Stimulated activated CD8-positive, alpha-beta memory T cell treated with anti-CD3 and anti-CD28 coated beads, Interleukin-2, amount 100 ng/mL, for 1 hour (primary cell): ENCODE measurements around the gene THUMPD2.
"Not testable (repeated sequence)": the region's sequence is repeated elsewhere in the genome, so short reads cannot be mapped to it uniquely, and the experiment has no call there.

Source experiments
- DNase-seq, 2 donors: peaks; one replicate each; pipeline ENCODE4 v3.0.0-alpha.2; 2020; ENCODE audit warnings: low read depth in 2 of 2

THUMPD2 gene, protein sequence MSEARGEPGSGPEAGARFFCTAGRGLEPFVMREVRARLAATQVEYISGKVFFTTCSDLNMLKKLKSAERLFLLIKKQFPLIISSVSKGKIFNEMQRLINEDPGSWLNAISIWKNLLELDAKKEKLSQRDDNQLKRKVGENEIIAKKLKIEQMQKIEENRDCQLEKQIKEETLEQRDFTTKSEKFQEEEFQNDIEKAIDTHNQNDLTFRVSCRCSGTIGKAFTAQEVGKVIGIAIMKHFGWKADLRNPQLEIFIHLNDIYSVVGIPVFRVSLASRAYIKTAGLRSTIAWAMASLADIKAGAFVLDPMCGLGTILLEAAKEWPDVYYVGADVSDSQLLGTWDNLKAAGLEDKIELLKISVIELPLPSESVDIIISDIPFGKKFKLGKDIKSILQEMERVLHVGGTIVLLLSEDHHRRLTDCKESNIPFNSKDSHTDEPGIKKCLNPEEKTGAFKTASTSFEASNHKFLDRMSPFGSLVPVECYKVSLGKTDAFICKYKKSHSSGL

DNA sequence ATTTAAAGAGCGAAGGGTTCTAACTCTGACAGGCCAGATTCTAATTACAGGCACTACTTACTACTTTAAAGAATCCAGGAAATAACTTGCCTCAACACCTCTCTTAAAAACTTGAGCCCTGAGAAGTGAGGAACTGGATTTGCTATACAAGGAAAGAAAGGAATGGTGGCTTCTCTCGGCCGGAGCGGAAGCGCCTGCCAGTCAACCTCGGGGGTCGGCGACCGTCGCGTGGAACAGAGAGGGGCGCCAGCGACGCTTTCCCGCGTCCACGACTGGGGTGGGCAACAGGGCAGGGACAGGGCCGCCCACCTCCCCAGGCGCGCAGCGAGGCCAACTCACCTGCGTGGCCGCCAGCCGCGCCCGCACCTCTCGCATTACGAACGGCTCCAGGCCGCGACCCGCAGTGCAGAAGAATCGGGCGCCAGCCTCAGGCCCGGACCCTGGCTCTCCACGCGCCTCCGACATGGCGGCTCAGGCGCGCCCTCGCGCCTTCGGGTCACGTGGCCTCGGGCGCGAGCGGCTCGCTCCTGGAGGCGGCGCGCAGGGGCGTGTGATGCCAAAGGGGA, at the start of gene THUMPD2:
Gene THUMPD2 (minus strand): TSS at position 484 of the 566 bp plus-strand sequence. CDS start 19 bp downstream, at position 465.
- peak; percentile 10 to 21 for DNase-seq

DNA sequence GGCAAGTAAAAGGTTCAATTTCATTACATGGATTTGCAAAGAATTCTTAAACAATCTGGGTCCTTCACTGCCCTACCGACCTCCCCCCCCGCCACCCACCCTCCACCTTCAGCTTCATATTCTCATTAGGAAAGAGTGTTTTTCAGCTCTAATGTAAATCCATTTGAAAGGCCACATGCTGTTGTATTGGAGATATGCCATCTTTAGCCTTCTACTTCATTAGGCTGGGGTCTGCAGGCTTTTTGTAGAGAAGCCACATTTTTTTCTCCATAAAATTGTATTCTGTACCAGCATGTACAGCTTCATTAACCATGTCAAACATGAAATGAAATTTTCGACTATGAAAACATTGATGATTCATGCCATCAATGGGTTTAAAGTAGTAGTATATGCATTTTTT, 42.8 kb upstream of the THUMPD2 start:
- DNase-seq = no peak

DNA sequence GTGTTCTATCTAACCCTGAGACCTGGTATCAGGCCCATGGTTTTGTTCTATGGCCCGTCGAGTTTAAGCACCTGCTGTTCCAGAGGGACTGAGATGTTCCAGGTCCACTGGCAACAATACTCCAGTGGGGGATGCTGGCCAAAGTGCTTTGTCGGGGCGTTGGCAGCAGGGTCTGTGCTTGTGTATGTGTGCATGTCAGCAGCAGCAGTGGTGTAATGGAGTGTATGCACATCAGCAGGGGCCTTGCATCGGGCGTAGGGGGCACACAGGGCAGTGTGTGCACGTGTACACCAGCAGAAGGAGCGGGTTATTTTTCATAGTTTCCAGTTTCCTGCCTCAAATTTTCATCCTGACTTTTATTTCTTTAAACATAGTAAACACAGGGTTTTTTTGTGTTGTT, 37.8 kb upstream of the THUMPD2 start:
- DNase-seq = no peak

DNA sequence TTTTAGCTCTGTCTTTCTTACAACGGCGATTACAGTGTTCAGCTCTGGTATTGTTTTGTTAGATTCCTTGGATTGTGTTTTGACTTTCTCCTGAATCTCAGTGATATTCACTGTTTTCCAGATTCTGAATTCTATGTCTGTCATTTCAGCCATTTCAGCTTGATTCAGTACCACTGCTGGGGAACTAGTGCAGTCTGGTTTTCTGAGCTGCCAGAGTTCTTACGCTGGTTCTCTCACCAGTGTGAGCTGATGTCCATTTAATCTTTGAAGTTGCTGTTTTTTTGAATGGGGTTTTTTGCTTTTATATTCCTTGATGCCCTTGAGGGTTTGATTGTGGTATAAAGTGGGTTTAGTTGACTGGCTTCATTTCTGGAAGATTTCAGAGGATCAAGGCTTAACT, 37.4 kb upstream of the THUMPD2 start:
- DNase-seq = no peak

DNA sequence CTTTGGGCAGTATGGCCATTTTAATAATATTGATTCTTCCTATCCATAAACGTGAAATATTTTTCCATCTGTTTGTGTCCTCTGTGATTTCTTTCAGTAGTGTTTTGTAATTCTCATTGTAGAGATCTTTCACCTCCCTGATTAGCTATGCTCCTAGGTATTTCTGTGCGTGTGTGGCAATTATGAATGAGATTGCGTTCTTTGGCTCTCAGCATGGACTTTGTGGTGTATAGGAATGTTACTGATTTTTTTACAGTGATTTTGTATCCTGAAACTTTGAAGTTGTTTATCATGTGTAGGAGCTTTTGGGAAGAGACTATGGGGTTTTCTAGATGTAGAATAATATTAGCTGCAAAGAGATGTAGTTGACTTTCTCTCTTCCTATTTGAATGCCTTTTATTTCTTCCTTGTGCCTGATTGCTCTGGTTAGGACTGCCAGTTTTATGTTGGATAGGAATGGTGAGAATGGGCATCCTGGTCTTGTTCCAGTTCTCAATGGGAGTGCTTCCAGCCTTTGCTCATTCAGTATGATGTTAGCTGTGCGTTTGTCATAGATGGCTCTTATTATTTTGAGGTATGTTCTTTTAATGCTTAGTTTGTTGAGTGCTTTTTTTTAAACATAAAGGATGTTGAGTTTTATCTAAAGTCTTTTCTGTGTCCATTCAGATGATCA, 27.0 kb upstream of the THUMPD2 start:
- no peak for DNase-seq

DNA sequence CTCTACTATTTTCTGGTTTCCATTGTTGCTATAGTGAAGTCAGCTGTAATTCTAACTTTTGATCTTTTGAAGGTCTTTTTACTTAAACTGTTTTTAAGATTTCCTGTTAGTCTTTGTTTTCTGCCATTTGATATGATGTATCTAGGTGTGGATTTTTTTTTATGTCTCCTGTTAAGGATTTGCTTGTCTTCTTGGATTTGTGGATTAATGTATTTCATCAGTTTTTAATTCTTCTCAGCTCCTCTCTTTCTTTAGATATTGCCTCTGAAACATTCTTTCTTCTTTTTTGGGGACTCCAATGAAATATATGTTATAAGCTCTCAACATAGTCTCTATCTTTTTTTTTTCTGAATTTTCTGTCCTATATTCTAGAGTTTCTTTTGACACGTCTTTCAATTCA, 24.8 kb upstream of the THUMPD2 start:
- no peak for DNase-seq

DNA sequence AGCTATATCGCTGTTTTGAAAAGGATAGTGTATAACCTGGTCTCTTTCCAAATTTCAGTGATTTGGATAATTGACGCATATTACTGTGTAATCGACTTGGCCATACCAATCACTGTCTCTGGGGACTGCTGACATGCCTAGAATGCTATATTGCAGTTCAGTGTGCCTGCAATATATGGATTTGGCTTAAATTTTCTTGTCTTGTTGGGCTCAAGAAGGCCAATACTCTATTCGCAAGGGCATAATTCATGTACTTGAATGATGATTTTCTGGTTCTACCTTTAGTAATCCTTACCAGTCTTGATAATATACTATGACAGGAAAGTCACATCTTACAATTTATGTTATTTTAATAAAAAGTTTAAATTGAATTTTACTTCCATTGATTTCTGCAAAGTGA, 21.7 kb upstream of the THUMPD2 start:
- no peak for DNase-seq

DNA sequence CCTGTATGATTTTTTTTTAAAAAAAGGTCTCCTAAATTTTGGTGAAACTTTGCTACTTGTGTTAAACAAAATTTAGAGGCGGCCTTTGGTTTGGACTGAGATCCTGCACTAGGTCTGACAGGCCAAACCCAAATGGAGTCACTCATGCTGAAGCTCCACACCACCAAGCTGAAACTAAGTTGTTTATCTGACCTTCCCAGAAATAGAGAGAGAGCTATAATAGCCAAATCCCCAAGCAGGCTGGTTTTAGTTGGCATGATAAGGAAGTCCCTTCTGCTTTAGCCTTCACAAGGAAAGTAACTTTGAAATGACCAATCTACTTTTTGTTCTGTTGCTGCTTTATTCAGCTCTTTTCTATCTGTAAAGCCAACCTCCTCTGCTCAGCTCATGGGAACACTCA, 17.1 kb upstream of the THUMPD2 start:
- no peak for DNase-seq

DNA sequence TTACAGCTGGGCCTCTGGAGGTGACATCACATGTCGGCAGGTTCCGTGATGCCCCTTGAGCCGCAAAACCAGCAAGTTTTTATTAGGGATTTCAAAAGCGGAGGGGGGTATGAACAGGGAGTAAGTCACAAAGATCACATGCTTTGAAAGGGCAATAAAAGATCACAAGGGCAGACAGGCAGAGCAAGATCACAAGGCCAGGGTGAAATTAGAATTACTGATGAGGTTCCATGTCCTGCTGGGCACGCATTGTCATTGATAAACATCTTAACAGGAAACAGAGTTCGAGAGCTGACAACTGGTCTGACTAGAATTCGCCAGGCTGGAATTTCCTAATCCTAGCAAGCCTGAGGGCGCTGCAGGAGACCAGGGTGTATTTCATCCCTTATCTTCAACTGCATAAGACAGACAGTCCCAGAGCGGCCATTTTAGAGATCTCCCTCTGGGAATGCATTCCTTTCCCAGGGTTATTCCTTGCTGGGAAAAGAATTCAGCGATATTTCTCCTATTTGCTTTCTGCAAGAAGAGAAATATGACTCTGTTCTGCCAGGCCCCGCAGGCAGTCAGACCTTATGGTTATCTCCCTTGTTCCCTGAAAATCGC, 11.3 kb upstream of the THUMPD2 start:
- DNase-seq = not testable (repeated sequence)

DNA sequence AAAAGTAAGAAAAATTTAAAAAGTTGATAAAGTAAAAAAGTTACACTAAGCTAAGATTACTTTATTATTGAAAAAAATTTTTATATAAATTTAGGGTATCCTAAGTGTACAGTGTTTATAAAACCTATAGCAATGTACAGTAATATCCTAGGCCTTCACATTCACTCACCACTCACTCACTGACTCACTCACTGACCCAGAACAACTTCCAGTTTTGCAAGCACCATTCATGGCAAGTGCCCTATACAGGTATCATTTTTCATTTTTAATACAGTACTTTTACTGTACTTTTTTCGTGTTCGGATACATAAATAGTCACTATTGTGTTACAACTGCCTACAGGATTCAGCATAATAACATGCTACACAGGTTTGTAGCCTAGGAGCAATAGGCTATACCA, 8.9 kb upstream of the THUMPD2 start:
- no peak for DNase-seq

DNA sequence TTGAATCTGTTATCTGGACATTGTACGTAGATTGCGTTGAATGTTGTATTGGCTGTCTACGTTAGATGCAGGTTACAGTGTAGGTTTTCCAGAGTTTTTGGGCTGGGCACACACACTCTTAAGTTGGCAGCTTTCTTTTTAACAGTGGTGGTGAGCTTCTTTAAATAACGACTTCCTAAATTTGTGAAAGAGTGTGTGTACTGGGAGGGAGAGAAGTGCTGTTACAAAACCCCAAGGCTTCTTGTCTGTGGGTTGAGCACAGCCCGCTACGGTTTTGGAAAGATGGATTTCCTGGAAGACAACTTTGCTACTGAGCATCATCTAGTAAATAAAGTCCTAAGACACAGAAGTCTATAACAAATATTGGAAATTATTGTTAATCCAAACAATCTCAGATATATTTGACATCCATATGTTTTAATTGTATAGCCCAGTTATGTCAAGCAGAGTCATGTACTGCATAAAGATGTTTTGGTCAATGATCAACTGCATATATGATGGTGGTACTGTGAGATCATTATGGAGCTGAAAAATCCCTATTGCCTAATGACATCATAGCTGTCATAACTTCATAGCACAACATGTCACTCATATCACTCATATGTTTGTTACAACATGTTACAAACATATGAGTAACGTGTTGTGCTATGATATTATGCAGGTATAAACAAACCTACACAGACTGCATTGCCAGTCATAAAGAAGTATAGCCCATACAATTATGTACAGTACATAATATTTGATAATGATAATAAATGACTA, 7.9 kb upstream of the THUMPD2 start:
- DNase-seq = no peak

DNA sequence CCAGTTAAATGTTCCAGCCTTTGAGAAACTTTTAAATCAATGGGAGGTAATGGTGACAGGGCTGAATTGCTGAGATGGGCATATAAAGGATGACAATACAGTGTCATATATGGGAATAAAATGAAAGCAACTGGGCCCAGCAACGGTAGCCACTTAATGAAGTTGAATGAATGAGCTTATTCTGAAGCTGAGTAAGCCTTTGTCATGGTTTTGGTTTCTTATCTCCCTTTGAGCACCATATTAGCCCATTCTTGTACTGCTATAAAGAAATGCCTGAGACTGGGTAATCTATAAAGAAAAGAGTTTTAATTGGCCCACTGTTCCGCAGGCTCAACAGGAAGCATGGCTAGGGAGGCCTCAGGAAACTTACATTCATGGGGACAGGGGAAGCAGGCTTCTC, 3.5 kb upstream of the THUMPD2 start:
- no peak for DNase-seq

DNA sequence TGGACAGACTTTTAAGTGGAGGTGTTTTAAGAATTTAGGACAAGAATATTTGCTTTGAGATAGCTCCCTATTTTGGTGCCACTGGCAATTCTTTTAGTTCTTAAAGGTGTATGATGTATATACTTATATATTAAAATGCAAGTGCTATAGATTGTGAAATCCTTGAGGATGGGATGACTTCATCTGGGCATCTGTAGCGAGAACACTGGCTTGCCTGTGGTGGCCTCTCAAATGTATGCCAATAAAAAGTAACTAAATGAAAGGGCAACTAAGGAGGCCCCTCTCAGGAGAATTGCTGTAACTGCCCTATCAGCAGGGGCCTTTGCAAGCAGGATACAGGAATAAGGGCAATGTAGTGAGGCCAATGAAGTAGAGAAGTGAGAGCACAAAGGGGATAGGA, 2.6 kb upstream of the THUMPD2 start:
- DNase-seq = no peak

DNA sequence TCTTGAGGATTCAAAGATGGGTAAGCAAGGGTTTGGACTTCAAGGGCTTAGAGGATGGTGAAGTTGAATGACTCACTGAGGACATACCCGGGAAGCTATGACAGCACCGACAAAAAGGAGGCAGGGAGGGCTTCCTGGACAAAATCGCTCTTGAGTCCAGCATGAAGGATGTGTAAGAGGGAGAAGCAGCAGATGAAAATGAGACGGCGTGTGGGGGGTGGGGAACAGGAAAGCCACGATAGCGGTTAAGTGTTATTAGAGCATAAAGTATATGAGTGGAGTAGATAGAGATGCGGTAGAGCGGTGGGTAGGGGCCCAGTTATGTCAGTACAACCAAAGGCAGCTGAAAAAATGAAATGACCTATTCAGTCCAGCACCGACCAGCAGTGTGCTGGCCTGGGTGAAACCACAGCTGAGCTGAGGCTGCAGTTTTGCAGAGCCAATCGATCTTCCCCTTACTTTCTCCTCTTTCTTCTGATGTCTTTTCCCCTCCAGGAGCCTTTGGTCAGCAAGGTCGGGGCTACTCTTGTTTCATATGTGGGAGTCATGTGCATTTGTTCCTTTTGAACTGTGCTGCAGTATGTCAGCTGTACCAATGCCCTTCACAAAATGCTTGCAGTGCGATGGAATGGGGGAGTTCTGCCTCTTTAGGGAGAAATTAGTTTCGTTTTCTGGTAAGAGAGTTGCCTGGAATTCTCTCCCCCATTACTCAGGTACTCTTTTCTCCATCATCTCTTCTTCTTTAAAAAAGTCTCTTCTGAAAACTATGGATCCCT, 2.0 kb upstream of the THUMPD2 start:
- DNase-seq = no peak

DNA sequence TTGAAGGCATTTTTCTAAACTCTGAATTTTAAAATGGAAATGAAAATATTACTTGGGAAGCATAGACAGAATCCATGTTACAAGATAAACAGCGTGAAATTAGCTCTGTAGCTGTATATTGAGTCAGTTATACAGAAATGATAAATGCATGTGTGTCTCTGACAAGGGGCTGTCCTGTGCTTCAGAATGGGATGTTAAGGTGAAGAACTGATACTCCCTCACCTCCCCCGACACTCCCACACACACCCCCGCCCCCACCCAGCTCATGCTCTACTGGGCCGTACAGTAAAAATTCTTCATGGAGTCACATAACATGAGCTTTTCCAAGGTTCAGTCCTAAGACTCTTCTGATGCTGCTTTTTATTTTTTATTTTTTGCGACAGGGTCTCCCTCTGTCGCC, 869 bp upstream of the THUMPD2 start:
- DNase-seq = no peak

DNA sequence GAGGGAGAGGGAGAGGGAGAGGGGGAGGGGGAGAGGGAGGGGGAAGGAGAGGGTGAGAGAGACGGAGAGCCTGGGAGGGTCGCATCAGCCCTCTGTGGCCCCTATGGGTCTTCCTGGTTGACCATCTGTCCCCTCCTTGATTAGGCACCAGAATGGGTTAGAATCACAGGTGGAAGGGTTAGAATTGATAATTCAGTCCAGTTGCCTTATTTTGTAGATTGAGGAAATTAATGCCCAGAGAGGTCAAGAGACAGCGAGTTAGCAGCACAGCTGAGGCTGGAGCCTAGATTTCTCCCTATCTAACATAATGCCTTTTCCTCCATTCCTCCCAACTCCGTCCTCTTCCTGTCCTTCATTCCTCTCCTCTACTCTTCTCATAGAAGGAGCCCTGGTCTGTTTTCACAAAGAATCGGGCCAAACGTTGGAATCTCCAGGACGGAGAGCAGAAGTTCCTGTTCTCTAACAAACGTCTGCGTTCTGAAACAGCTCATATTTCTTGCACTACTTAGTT, 338 bp upstream of the THUMPD2 start:
- no peak for DNase-seq

DNA sequence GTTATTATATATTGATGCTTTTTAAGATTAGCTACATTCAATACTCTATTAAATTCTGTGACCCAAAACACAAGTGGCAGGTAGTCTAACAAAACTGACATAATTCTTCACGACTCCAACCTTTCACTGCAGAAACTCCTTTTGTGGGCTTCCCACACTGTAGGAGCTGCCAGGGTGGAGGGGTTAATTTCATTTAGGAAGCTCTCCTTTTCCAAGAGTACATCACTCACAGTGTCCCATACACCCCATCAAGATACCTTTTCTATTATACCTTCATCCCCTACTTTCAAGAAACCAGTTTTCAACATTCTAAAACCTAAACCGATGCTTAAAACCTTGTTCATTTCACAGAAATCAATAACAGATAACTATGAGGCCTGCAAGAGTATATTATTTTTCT, 825 bp downstream of the THUMPD2 start:
- DNase-seq = no peak

DNA sequence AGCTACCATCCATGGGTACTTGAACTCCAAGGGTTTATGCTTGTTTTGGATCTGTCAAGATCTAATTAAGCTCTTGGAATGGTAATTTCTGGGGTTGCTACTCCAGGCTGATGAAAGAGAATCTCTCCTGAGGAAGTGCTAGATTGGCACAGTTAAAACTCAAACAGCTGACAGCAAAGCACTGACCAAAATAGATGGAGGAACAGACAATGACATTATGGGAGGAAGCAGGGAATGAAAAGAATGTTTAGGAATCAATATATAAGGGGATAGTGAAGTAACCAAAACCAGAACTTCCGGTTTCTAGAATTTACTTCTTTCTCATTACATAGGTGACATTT, 6.3 kb downstream of the THUMPD2 start:
- DNase-seq = no peak

DNA sequence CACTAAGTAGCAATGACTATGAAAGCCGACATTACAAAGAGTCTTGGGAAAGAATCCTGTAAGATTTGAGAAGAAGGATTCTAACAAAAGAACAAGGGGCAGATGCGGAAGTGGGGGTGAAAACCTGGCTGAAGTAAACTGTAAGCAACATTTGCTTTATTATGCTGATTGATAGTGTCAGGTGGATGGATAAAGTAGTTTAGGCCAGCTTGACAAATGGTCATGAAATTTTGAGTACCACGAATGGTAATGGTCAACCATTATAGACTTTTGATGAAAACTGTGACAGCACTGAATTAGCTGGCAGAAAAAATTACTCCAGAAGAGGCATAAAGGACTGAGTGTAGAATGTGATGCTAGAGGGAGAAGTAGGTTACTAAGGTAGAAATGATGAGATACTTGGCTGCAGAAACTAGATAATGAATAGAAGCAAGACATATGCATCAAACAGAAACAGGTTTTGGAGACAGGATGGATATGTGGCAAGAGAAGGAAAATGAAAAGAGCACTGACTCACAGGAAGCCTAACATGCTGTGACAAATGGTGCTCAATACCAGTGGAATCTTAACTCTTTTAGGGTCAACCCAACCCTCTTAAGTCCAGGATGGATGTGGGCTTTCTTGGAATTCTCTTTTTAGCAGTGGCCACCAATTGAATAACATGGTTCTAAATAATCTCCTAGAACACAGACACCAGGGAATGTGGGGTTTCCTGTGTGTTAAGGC, 6.8 kb downstream of the THUMPD2 start:
- no peak for DNase-seq

DNA sequence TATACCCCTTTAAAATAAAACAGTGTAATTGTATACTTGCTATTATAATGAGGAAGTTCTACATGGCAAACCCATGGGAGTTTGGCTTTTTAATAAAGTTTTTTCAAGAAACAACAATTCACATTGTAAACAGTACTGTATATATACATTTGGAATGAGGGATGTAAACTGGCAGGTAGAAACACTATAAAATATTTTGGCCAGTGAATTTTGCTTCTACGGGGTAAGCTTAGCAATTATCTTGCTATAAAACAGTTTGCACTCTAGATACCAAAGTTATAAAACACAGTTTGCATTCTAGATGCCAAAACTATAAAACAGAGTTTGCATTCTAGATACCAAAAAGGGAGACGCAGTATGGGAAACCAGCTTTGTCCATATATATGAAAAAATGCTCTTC, 16.6 kb downstream of the THUMPD2 start:
- no peak for DNase-seq
